Muscle layer of colon (tissue), 2 donors: ENCODE measurements around the gene RPS6KA4.
"Not testable (repeated sequence)": the region's sequence is repeated elsewhere in the genome, so short reads cannot be mapped to it uniquely, and the experiment has no call there.

Source experiments
- H3K27ac ChIP-seq: one replicate; pipeline ENCODE4 v1.7.0; 2013; ENCODE audit warnings: low read depth, mild to moderate bottlenecking, low read length, moderate library complexity
- H3K27me3 ChIP-seq, 2 donors: one replicate each; pipeline ENCODE4 v1.7.0; 2013; ENCODE audit warnings: low read length in 2 of 2, mild to moderate bottlenecking in 2 of 2; ENCODE audit not compliant: insufficient read depth in 2 of 2, control insufficient read depth in 1 of 2
- H3K36me3 ChIP-seq: one replicate; pipeline ENCODE4 v1.7.0; 2013; ENCODE audit warnings: mild to moderate bottlenecking, low read length; ENCODE audit not compliant: insufficient read depth
- H3K4me1 ChIP-seq: one replicate; pipeline ENCODE4 v1.7.0; 2013; ENCODE audit warnings: mild to moderate bottlenecking, low read length; ENCODE audit not compliant: insufficient read depth
- H3K4me3 ChIP-seq, 2 donors: one replicate each; pipeline ENCODE4 v1.7.0; 2013; ENCODE audit warnings: low read length in 2 of 2, low read depth in 1 of 2, mild to moderate bottlenecking in 1 of 2, moderate library complexity in 1 of 2
- H3K9ac ChIP-seq: one replicate; pipeline ENCODE4 v1.7.0; 2013; ENCODE audit warnings: low read length
- H3K9me3 ChIP-seq: one replicate; pipeline ENCODE4 v1.7.0; 2013; ENCODE audit warnings: mild to moderate bottlenecking, low read length
- donor health status: abdominal sarcoma.
- donor health status: Adenocarcinoma of cecum.

RPS6KA4 gene

GRCh38 chr11:64358907-64359711 is at the start of gene RPS6KA4:
RPS6KA4 (plus strand) TSS chr11:64359162; CDS start chr11:64359236, 74 bp downstream.
- Histone ChIP-seq H3K36me3 (peaks cover 28% of the 10 kb centered on the region), H3K9ac (peak within 1 kb of the TSS; percentile 86), H3K27ac (peak within 1 kb of the TSS; percentile 90), H3K4me3 (peak within 1 kb of the TSS; percentile 90 to 92), H3K4me1 (peaks cover 25% of the 10 kb centered on the region), H3K27me3 (no peaks in the 10 kb centered on the region), H3K9me3 (no peaks in the 10 kb centered on the region)

- Histone ChIP-seq H3K36me3 (peaks cover 9% of the 10 kb centered on the region), H3K4me1 (peaks cover 8% of the 10 kb centered on the region), H3K9me3 (no peaks in the 10 kb centered on the region), H3K4me3 (no peak overlapping the region), H3K27ac (no peak overlapping the region), H3K9ac (no peak overlapping the region), H3K27me3 (no peaks in the 10 kb centered on the region)
Measured at GRCh38 chr11:64312947-64313346, 46.0 kb upstream of the RPS6KA4 start.

- peaks cover 9% of the 10 kb centered on the region for H3K36me3 ChIP-seq
- no peak overlapping the region for H3K27ac ChIP-seq
- H3K4me3 ChIP-seq, result no peak overlapping the region
- H3K27me3 ChIP-seq, result no peaks in the 10 kb centered on the region
- no peaks in the 10 kb centered on the region for H3K9me3 ChIP-seq
- H3K9ac ChIP-seq, result no peak overlapping the region
- H3K4me1 ChIP-seq, result peaks cover 8% of the 10 kb centered on the region
Measured at GRCh38 chr11:64313491-64314145, 45.3 kb upstream of the RPS6KA4 start.

- H3K9ac ChIP-seq, result no peak overlapping the region
- peaks cover 14% of the 10 kb centered on the region for H3K4me1 ChIP-seq
- peaks cover 9% of the 10 kb centered on the region for H3K36me3 ChIP-seq
- H3K27ac ChIP-seq, result no peak overlapping the region
- no peaks in the 10 kb centered on the region for H3K27me3 ChIP-seq
- H3K4me3 ChIP-seq, result no peak overlapping the region
- H3K9me3 ChIP-seq, result no peaks in the 10 kb centered on the region
Measured at GRCh38 chr11:64314146-64314804, 44.7 kb upstream of the RPS6KA4 start.

GRCh38 chr11:64314805-64315561 is 44.0 kb upstream of the RPS6KA4 start:
- no peaks in the 10 kb centered on the region for H3K9me3 ChIP-seq
- no peak overlapping the region for H3K9ac ChIP-seq
- H3K36me3 ChIP-seq, result peaks cover 9% of the 10 kb centered on the region
- H3K4me1 ChIP-seq, result peaks cover 17% of the 10 kb centered on the region
- H3K4me3 ChIP-seq, result no peak overlapping the region
- no peaks in the 10 kb centered on the region for H3K27me3 ChIP-seq
- no peak overlapping the region for H3K27ac ChIP-seq

- H3K4me1 ChIP-seq, result peaks cover 17% of the 10 kb centered on the region
- not testable (repeated sequence) for H3K4me3 ChIP-seq, H3K27ac ChIP-seq
Measured at GRCh38 chr11:64315667-64316526, 43.1 kb upstream of the RPS6KA4 start.

GRCh38 chr11:64316672-64317324 is 42.2 kb upstream of the RPS6KA4 start:
- H3K27ac ChIP-seq, result peak overlapping the region; percentile 99
- H3K9ac ChIP-seq, result peak overlapping the region; percentile 93
- H3K36me3 ChIP-seq, result peaks cover 9% of the 10 kb centered on the region
- no peaks in the 10 kb centered on the region for H3K27me3 ChIP-seq
- H3K4me3 ChIP-seq, result peak overlapping the region; percentile 92 to 98
- H3K9me3 ChIP-seq, result no peaks in the 10 kb centered on the region
- H3K4me1 ChIP-seq, result peaks cover 17% of the 10 kb centered on the region

More at GRCh38 chr11:64315667-64316526, 43.1 kb upstream of the RPS6KA4 start:
- not testable (repeated sequence) for H3K27me3 ChIP-seq, H3K9me3 ChIP-seq, H3K36me3 ChIP-seq, H3K9ac ChIP-seq

- Histone ChIP-seq H3K27ac (peak within 1 kb of the TSS; percentile 99), H3K36me3 (peaks cover 9% of the 10 kb centered on the region), H3K9me3 (no peaks in the 10 kb centered on the region), H3K27me3 (no peaks in the 10 kb centered on the region), H3K9ac (peak within 1 kb of the TSS; percentile 93), H3K4me3 (peak within 1 kb of the TSS; percentile 92 to 98), H3K4me1 (peaks cover 17% of the 10 kb centered on the region)
Measured at GRCh38 chr11:64317325-64317960, 41.5 kb upstream of the RPS6KA4 start, which contains the start of gene TRMT112. TRMT112 (minus strand) TSS chr11:64317559; CDS start chr11:64317526, 33 bp downstream.

GRCh38 chr11:64317961-64318765 is 40.8 kb upstream of the RPS6KA4 start, which contains the start of gene PRDX5:
PRDX5 (plus strand) TSS chr11:64318121; CDS start chr11:64318216, 95 bp downstream.
- peak within 1 kb of the TSS; percentile 92 to 98 for H3K4me3 ChIP-seq
- peak within 1 kb of the TSS; percentile 99 for H3K27ac ChIP-seq
- peaks cover 9% of the 10 kb centered on the region for H3K36me3 ChIP-seq
- no peaks in the 10 kb centered on the region for H3K27me3 ChIP-seq
- peaks cover 17% of the 10 kb centered on the region for H3K4me1 ChIP-seq
- H3K9me3 ChIP-seq, result no peaks in the 10 kb centered on the region
- peak within 1 kb of the TSS; percentile 93 for H3K9ac ChIP-seq
